Peyer's patch (tissue), 4 donors: ENCODE results near the gene GIGYF2.

Experiments
- CTCF ChIP-seq, 6 experiments: fragments of 450-650 bp in 4 of 6; fragments of 200-600 bp in 2 of 6; sonication (generic) in 1 of 6; IDR thresholded peaks; one replicate each; pipeline ENCODE4 v1.5.1; 2017 to 2019; ENCODE audit warnings: antibody characterized with exemption in 6 of 6, mild to moderate bottlenecking in 3 of 6, moderate library complexity in 1 of 6
- POLR2A ChIP-seq, 2 donors: fragments of 450-650 bp; IDR thresholded peaks; one replicate each; pipeline ENCODE4 v1.5.1; 2017; ENCODE audit warnings: antibody characterized with exemption in 2 of 2, mild to moderate bottlenecking in 2 of 2, moderate library complexity in 2 of 2

- TF ChIP-seq CTCF (IDR thresholded peaks at IDR 0.05) (no peak), POLR2A (IDR thresholded peaks at IDR 0.05) (no peak)
Measured at GRCh38 chr2:232890536-232890895, 193.4 kb downstream of the GIGYF2 start.
